Cardiac fibroblast (primary cell): ENCODE measurements around the gene RGS3.

Source experiments
- DNase-seq, 2 donors: peaks; one replicate each; pipeline versions ENCODE4 v3.0.0 to v3.0.0-alpha.2; 2010; ENCODE audit warnings: low read depth in 2 of 2
- H3K4me3 ChIP-seq, 2 donors: replicated peaks in 1 of 2; 1 replicate in 1 of 2; 2 replicates in 1 of 2; pipeline ENCODE4 v1.5.1; 2011; ENCODE audit warnings: low read depth in 2 of 2, low read length in 2 of 2, mild to moderate bottlenecking in 2 of 2, moderate library complexity in 1 of 2
- CTCF ChIP-seq: IDR thresholded peaks from one replicate; pipeline ENCODE4 v1.5.1; 2011; ENCODE audit warnings: low read depth, mild to moderate bottlenecking, low read length, inconsistent platforms

RGS3 gene

GRCh38 chr9:113492343-113493202 is 29.0 kb downstream of the RGS3 start:
- peak; percentile 10 to 51 for DNase-seq

GRCh38 chr9:113493203-113493520 is 29.6 kb downstream of the RGS3 start:
- no peak for DNase-seq
- TF ChIP-seq CTCF, result no peak
- no peak overlapping the region for H3K4me3 ChIP-seq

More at GRCh38 chr9:113492343-113493202, 29.0 kb downstream of the RGS3 start:
- no peak for TF ChIP-seq CTCF
- H3K4me3 ChIP-seq, result no peak overlapping the region

- DNase-seq, result no peak
- no peak for TF ChIP-seq CTCF
- H3K4me3 ChIP-seq, result no peak overlapping the region
These were observed 32.0 kb downstream of the RGS3 start for GRCh38 chr9:113495526-113495925.

- TF ChIP-seq CTCF, result no peak
- DNase-seq, result no peak
- H3K4me3 ChIP-seq, result no peak overlapping the region
These were observed 33.5 kb downstream of the RGS3 start for GRCh38 chr9:113497051-113497450.

GRCh38 chr9:113499153-113499875 is 35.8 kb downstream of the RGS3 start:
- no peak overlapping the region for H3K4me3 ChIP-seq
- no peak for DNase-seq
- TF ChIP-seq CTCF, result no peak

- H3K4me3 ChIP-seq, result no peak overlapping the region
- DNase-seq, result no peak
- TF ChIP-seq CTCF, result no peak
These were observed 36.5 kb downstream of the RGS3 start for GRCh38 chr9:113499876-113500497.
